GM12872 (cell line): ENCODE measurements around the gene SCN2B.
A peak's percentile ranks its signal among the peaks of the same experiment; 100 is the strongest.

ENCODE experiments used
- CTCF ChIP-seq: IDR thresholded peaks from 3 replicates; pipeline ENCODE4 v1.5.1; 2011; ENCODE audit warnings: low read depth, mild to moderate bottlenecking, low read length, moderate library complexity; ENCODE audit not compliant: insufficient read depth

The SCN2B gene

DNA sequence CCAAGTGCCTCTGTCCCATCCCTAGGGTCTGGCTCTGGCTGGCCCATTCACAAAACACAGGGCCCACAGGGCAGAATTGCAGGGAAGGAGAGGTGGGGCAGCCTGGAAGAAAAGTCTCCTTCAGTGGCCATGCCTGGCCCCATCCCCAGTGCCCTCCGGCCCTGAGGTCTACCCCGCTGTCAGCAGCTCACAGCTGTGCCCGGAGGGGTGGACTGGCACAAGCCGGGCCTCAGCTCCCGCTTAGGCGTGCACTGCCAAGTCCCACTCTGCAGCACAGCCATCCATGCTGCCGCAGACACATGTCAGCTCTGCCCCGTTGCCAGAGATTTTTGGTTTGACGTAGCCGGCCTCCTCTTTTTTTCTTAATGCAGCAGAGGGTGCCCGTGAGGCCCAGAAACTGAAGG is 3.9 kb upstream of the SCN2B start:
- no peak for TF ChIP-seq CTCF

DNA sequence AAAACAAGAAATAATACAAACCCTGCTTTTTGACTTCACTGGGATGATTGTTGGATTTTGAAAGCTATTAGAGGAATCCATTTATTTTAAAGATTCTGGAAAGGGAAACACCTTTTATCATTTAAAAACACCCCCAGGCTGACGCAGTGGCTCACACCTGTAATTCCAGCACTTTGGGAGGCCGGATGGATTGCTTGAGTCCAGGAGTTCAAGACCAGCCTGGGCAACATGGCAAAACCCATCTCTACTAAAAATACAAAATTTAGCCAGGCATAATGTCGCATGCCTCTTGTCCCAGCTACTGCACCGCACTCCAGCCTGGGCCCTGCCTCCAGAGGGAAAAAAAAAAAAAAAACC is 317 bp upstream of the SCN2B start:
- TF ChIP-seq CTCF, result no peak

DNA sequence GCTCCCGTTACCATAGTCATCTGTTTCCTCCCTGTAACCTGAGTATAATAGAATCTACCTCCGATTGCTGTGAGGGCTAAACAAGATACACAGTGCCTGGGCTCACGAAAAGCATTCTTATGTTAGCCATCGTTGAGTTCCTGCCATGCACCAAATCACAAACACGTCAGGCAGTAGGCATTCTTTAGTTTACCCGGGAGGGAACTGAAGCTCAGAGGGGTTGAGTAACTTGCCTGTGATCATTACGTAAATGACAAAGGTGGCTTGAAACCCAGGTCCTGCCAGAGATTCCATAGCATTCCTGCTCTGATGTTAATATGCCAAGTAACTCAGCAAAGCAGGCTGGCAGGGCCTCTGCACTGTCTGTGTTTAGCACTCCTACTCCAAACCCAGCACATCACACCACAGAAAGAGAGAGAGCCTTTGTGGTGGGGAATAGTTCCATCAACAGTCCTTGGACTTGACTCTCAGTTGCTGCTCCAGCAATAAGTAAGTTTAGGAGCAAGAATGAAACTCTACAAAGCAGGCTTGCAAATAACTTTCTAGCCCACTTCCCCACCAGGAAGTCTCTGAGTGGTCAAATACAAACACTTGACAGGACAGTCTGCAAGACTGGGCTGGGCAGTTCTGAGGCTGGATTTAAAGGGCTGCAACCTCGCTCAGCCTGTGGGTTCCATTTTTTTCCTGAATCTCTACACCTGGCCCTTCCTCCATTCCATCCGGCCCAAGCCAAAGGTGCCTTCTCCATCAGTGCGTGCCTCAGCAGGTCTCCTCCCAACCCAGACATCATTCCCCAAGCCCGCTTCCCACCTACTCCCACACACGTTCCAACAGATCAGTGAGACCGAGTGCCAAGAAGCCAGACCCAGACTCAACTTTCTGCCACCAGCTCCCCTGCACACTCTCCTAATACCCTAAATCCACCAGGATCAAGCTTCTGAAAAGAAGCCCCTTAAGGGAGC is 1.1 kb downstream of the SCN2B start:
- TF ChIP-seq CTCF, result no peak

DNA sequence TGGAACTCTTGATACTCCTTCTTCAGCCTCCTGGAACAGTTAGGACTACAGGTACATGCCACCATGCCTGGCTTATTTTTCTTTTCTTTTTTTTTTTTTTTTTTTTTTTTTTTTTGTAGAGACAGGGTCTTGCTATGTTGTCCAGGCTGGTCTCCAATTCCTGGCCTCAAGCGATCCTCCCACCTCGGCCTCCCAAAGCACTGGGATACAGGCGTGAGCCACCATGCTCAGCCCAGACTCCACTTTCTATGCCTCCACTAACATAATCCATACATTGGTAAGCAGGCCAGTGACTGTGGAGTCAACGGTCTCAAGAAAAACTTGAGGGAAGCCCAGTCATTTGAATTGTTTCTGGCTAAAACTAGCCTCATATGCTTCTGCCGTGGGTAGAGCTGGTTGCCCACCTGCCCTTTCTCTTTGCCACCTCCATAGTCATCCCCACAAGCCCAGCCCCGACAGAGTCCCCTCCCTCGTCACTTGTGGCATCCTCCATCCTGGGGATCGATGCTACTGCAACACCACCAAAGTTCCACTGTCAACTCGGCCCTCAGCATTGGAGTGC is 2.4 kb downstream of the SCN2B start:
- no peak for TF ChIP-seq CTCF

- no peak for TF ChIP-seq CTCF
Observed at GRCh38 chr11:118172356-118172755, 4.1 kb downstream of the SCN2B start.

- peak; percentile 93 for TF ChIP-seq CTCF
Observed at GRCh38 chr11:118171269-118172062, 5.0 kb downstream of the SCN2B start.

DNA sequence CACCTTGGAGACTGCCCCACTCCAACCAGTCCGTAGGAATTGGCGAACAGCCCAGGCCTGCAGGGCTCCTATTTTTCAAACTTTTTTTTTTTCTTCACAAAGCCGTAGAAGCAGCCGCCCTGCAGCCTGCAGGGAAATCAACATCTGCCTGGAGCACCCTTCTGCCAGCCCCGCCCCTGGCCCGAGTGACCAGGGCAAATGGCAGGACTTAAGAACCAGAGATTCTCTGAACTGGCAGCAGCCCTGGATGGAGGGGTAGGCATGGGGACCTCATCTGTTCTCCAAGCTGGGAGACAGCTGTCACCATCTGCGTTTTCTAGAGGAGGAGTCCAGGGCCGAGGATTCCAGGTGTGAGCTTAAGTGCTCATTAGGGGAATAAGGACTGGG is 5.6 kb downstream of the SCN2B start:
- TF ChIP-seq CTCF, result no peak
